NCI-H748 (cell line): ENCODE results near the gene TRMT112.

Source experiments
- DNase-seq: peaks from one replicate; lab custom pipeline; 2025; ENCODE audit not compliant: unreplicated experiment; lab: John Stamatoyannopoulos, UW

Gene TRMT112

DNA sequence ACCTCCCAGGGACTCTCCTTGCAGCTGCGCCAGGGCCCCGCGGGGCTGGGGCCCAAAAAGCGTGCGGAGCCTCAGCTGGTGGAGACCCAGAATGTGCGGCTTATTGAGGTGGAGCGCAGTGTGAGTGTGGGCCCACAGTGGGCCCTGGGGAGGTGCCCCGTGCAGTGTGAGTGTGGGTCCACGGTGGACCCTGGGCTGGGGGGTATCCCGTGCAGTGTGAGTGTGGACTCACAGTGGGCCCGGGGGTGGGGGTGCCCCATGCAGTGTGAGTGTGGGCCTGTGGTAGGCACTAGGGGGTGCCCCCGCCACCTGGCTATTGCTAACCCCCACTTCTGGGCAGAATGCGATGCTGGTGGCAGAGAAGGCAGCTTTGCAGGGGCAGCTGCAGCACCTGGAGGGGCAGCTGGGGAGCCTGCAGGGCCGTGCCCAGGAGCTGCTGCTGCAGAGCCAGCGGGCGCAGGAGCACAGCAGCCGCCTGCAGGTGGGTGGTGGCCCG lies 33.8 kb upstream of the TRMT112 start:
- DNase-seq: no peak

DNA sequence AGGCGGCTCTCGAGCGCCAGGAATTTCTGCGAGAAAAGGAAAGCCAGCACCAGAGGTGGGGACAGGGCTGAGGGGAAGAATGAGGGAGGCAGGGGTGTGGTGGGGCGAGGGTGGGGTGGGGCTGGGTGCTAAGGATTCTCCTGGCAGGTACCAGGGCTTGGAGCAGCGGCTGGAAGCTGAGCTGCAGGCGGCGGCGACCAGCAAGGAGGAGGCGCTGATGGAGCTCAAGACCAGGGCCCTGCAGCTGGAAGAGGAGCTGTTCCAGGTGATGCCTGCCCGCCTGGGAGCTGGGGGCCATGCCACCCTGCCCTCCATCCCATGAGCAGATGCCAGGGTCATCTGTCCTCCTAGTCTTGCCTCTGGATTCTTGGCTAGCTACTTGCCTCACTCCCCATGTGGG lies 32.0 kb upstream of the TRMT112 start:
- DNase-seq: no peak

- DNase-seq: no peak
Observed at GRCh38 chr11:64349025-64349387, 31.6 kb upstream of the TRMT112 start.

DNA sequence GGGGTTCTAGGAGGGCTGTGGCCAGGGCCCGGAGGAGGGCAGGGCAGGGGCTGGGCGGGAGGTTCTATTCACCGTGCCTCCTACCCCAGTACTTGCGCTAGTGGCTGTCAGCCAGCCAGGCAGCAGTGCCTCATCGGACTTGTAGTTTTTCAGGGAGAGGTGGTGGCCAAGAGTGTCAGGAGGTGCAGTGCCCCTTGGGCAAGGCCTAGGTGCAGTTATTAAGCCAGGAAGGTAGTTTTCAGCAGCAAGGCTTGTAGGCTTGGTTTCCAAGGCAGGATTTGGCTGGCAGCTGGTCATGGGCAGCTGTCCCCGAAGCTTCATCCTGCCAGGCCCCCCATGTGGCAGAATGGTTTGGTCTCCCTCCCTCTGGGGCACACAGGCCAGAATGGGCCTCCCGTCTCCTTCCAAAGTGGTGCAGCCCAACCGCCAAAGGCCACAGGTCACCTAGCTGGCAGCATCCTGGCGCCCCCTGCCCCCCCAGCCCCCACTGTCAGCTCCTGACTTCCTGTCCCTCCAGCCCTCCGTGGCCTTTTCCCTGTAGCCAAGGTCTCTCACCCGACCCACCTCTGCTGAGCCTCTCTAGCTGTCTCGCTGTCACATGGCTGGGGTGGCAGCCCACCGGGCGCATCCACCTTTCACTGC lies 31.1 kb upstream of the TRMT112 start:
- no peak for DNase-seq

- no peak for DNase-seq
Observed at GRCh38 chr11:64347193-64347867, 30.0 kb upstream of the TRMT112 start.

DNA sequence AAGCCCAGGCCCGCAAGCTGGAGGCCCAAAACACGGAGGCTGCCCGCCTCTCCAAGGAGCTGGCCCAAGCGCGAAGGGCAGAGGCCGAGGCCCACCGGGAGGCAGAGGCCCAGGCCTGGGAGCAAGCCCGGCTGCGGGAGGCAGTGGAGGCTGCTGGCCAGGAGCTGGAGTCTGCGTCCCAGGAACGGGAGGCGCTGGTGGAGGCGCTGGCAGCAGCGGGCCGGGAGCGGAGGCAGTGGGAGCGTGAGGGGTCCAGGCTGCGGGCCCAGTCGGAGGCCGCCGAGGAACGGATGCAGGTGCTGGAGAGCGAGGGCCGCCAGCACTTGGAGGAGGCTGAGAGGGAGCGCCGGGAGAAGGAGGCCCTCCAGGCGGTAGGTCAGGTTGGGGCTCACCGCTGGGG lies 27.4 kb upstream of the TRMT112 start:
- no peak for DNase-seq

- peak; percentile 25 for DNase-seq
Observed at GRCh38 chr11:64343767-64344559, 26.6 kb upstream of the TRMT112 start.

- DNase-seq: no peak
Observed at GRCh38 chr11:64342869-64343745, 25.7 kb upstream of the TRMT112 start.

DNA sequence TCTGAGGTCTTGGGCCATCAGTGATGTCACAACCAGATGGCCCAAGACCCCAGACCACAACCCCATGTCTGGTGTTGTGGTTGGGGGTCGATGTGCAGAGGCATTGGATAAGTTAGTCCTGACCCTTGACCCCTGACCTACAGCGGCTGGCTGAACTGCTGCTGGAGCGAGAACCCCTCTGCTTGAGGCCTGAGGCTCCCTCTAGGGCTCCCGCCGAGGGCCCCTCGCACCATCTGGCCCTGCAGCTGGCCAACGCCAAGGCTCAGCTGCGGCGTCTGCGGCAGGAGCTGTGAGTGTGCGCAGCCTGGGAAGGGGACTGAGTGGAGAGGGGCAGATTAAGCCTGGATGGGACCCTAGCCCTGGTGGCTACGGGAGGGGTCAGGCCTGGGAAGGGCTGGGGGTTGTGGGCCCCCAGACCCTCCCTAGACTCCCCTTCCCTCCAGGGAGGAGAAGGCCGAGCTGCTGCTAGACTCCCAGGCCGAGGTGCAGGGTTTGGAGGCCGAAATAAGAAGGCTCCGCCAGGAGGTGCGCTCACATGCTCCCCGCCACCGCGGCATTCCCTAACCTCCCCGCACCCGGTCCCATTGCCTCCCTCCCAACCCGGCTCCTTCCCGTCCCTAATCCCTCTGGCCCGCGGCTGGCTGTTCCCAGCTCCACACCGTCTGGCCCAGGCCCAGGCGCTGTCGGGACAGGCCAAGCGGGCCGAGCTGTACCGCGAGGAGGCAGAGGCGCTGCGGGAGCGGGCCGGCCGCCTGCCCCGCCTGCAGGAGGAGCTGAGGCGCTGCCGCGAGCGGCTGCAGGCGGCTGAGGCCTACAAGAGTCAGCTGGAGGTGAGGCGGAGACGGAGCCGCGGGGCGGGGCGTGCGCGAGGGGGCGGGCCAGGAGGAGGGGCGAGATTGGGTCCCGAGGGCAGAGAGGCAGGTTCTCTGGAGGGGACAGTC lies 24.8 kb upstream of the TRMT112 start:
- DNase-seq: peak; percentile 58

- no peak for DNase-seq
Observed at GRCh38 chr11:64341429-64341828, 24.1 kb upstream of the TRMT112 start.

DNA sequence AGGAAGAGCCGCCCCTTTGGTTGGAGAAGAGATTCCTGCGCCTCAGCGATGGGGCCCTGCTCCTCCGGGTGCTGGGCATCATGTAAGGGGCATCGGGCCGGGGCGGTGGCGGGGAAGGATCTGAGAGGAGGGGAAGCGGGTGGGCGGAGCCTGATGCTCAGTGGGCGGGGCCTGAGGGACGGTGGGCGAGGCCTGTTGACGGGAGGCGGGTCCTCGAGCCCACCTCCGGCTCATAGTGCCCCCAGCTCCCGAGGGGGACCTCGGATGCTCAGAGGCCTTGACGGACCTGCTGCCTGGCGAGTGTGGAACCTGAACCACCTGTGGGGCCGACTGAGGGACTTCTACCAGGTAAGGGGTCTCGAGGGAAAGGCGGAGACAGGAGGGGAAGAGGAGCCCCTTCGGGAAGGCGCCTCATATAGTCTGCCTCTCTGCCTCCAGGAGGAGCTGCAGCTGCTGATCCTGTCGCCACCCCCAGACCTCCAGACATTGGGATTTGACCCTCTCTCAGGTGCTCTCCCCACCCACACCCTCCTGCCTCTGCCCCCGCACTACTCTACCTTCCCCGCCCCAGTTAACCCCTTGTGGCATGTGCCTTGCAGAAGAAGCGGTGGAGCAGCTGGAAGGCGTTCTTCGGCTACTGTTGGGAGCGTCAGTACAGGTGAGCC lies 23.4 kb upstream of the TRMT112 start:
- no peak for DNase-seq

DNA sequence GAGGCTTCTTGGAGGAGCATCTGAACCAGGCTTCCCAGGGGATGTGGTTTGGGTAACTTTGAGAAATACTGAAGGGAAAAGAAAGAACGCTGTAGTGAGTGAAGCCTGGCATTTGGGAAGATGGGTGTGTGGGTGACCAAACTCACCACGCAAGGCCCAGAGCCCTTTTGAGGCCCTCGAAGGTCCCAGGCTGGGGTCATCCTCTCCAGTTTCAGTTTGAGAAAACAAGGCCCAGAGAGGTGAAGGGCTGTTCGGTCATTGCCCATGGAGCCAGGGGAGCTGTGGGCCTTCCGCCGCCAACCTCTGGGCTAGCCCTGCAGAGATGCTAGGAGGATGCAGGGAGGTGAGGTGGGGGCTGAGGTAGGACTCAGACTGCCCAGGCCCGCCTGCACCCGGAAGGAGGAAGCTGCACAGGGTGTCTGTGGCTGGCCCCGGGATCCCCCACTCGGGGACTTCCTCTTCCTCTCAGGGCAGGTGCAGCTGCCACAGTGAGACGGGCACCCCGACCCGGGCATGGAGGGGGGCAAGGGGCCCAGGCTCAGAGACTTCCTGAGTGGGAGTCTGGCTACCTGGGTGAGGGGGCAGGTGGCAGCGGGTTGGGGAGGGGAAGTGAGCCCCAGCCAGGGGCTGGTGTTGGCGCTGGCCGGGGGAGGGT lies 22.5 kb upstream of the TRMT112 start, which contains the start of gene CCDC88B:
CCDC88B (plus strand) TSS at position 451 of the 655 bp plus-strand sequence; CDS start at position 514, 63 bp downstream.
- DNase-seq: no peak

DNA sequence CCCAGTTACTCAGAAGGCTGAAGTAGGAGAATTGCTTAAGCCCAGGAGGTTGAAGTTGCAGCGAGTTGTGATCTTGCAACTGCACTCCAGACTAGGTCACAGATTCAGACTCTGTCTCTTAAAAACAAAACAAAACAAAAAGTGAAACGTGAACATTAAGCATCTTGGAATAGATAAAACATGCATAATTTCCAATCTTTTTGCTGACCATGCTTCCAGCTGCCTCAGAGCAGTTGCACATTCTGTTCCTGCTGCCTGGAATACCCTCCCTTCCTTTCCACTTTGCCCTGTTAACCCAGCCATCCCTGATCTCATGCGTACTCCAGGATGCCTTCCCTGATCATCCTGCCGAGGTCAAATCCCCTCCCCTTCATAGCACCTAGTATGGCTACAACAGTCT lies 21.9 kb upstream of the TRMT112 start:
- DNase-seq: no peak

DNA sequence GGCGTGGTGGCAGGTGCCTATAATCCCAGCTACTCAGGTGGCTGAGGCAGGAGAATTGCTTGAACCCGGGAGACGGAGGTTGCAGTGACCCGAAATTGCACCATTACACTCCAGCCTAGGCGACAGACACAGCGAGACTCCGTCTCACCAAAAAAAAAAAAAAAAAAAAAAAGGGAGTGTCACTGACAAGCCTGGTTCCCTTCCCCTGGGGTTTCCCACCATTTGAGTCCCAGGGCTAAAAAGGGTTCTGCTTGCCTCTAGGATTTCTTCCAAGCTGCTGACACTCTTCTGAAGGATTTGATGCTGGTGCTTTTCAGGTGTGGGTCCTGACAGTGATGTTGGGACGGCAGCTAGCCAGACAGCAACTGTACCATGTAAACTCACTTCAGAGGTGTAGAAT lies 21.4 kb upstream of the TRMT112 start:
- no peak for DNase-seq

DNA sequence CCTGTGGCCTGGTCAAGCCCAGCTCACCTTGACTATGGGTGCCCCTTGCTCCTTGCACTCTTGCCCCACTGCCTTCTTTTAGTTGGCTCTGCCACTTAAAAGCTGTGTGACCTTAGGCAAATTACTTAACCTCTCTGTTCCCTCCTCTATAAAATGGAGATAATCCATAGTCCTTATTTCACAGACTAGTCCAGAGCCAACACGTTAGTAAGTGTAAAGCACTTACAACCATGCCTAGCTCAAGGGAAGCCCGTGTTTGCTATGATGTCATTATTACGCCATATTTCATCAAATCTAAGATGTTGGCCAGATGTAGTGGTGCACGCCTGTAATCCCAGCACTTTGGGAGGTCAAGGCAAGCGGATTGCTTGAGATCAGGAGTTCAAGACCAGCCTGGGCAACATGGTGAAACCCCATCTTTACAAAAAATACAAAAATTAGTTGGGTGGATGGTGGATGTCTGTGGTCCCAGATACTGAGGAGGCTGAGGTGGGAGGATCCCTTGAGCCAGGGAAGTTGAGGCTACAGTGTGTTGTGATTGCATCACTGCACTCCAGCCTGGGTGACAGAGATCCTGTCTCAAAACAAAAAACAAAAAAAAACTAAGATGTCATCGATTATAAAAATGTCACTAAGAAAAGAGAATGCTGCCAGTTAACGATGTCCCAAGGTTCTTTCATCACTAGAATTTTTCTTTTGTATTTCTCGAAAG lies 20.3 kb upstream of the TRMT112 start:
- no peak for DNase-seq

DNA sequence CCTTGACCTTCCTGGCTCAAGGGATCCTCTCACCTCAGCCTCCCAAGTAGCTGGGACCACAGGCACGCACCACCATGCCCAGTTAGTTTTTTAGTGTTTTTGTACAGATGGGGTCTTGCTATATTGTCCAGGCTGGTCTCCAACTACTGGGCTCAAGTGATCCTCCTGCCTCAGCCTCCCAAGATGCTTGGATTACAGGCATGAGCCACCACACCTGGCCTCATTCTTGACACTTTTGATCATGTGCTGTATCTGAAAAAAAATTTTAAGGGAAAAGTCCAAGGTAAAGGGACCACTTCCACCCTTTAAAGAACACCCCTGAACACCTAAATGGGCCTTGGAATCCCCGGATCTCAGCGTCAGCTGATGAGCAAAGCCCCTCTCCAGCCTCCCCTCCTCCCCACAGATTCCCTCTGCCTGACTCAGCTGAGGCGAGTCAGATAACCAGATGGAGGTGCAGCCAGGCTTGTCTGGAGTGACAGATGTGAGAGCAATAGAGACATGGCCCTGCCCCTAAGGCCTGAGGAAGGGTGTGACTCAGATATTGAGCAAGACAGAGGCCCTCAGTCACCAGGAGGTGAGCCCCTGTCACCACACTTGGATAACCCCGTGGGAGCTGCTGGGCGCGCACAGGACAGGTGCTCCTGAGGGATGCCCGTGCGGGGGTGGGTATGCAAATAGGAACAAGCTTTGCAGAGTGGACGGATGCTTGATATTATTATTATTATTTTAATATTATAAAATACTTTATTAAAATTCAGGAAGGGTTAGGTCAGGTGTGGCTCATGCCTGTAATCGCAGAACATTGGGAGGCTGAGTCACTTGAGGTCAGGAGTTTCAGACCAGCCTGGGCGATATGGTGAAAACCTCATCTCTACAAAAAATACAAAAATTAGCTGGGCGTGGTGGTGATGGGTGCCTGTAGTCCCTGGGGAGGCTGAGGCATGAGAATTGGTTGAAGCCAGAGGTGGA lies 17.7 kb upstream of the TRMT112 start:
- DNase-seq: no peak

DNA sequence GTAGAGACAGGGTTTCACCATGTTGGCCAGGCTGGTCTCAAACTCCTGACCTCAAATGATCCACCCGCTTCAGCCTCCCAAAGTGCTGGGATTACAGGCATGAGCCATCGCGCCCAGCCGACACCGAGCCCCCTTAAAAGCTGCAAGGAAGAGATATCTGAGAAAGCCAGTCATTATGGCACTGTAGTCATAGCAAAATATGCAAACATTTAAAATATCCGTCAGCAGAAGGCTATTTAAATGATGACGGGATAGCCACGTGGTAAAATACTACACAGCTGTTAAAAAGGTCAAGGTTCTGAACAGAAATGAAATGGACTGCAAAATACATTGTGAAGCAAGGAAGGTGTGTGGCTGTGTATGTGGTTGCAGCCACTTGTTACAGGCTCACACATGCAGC lies 16.2 kb upstream of the TRMT112 start:
- DNase-seq: no peak
